ENCODE results near the gene ANK3.

- TF ChIP-seq POLR2AphosphoS5 (IDR thresholded peaks at IDR 0.05; ENCODE audit: low read depth, low read length) (no peak), TAF1 (IDR thresholded peaks at IDR 0.05; ENCODE audit: borderline replicate concordance, insufficient read depth, low read length) (no peak), REST (IDR thresholded peaks at IDR 0.05; ENCODE audit: insufficient read depth in 1 of 2, low read depth in 2 of 2, low read length in 2 of 2) (no peak), SIN3A (IDR thresholded peaks at IDR 0.05; ENCODE audit: borderline replicate concordance, insufficient read depth, low read length) (no peak)
Measured at GRCh38 chr10:60385399-60385738, 4.3 kb downstream of the ANK3 start.
